Fibroblast of lung (primary cell): ENCODE measurements around the gene SERPINI1. TPM values are rescaled to one million over a fixed set of nuclear protein-coding genes. Genes with fewer than 3 reads are reported as not detected.

ENCODE experiments used
- DNase-seq, 2 donors: peaks; one replicate each; pipeline versions ENCODE4 v3.0.0 to v3.0.0-alpha.2; 2010; ENCODE audit warnings: low read depth in 2 of 2
- H2AFZ ChIP-seq: 2 replicates; pipeline ENCODE4 v1.5.1; 2012; ENCODE audit warnings: low read length, control low read depth, inconsistent platforms
- H3K27ac ChIP-seq: 2 replicates; pipeline ENCODE4 v1.5.1; 2011; ENCODE audit warnings: low read length, control low read depth; ENCODE audit not compliant: insufficient read depth
- H3K27me3 ChIP-seq: 2 replicates; pipeline ENCODE4 v1.5.1; 2011; ENCODE audit warnings: mild to moderate bottlenecking, low read length; ENCODE audit not compliant: control insufficient read depth, insufficient read depth
- H3K36me3 ChIP-seq: 2 replicates; pipeline ENCODE4 v1.5.1; 2011; ENCODE audit warnings: low read length; ENCODE audit not compliant: control insufficient read depth, insufficient read depth
- H3K4me1 ChIP-seq: 2 replicates; pipeline ENCODE4 v1.5.1; 2011; ENCODE audit warnings: low read length; ENCODE audit not compliant: control insufficient read depth, insufficient read depth; ENCODE audit errors: extremely low read depth
- H3K4me2 ChIP-seq: 2 replicates; pipeline ENCODE4 v1.5.1; 2011; ENCODE audit warnings: low read length, control low read depth; ENCODE audit not compliant: insufficient read depth; ENCODE audit errors: extremely low read depth
- H3K4me3 ChIP-seq, 4 experiments: fragments of 200-600 bp in 1 of 4; sonication (generic) in 1 of 4; replicated peaks in 1 of 4; 2 replicates each; pipeline ENCODE4 v1.5.1; 2011 to 2016; ENCODE audit warnings: low read length in 4 of 4, low read depth in 3 of 4, mild to moderate bottlenecking in 3 of 4, control low read depth in 2 of 4, inconsistent platforms in 1 of 4, mixed read lengths in 1 of 4; ENCODE audit not compliant: insufficient read depth in 1 of 4; ENCODE audit errors: control extremely low read depth in 1 of 4
- H3K79me2 ChIP-seq: 2 replicates; pipeline ENCODE4 v1.5.1; 2012; ENCODE audit warnings: mild to moderate bottlenecking, low read length, inconsistent platforms; ENCODE audit not compliant: control insufficient read depth, insufficient read depth
- H3K9ac ChIP-seq: 2 replicates; pipeline ENCODE4 v1.5.1; 2011; ENCODE audit warnings: mild to moderate bottlenecking, low read length, control low read depth; ENCODE audit not compliant: insufficient read depth
- H3K9me3 ChIP-seq: 2 replicates; pipeline ENCODE4 v1.5.1; 2012; ENCODE audit warnings: low read depth, low read length; ENCODE audit not compliant: control insufficient read depth, insufficient read depth
- H4K20me1 ChIP-seq: 2 replicates; pipeline ENCODE4 v1.5.1; 2011; ENCODE audit warnings: low read length; ENCODE audit not compliant: control insufficient read depth, insufficient read depth; ENCODE audit errors: extremely low read depth
- CTCF ChIP-seq, 2 donors: IDR thresholded peaks in 1 of 2; conservative IDR thresholded peaks in 1 of 2; 1 replicate in 1 of 2; 2 replicates in 1 of 2; pipeline ENCODE4 v1.5.1; 2011 to 2012; ENCODE audit warnings: low read length in 2 of 2, control low read depth in 1 of 2, inconsistent platforms in 1 of 2, low read depth in 1 of 2, mild to moderate bottlenecking in 1 of 2
- EZH2 ChIP-seq: IDR thresholded peaks from 2 replicates; pipeline ENCODE4 v1.5.1; 2012; ENCODE audit warnings: low read length, control low read depth, mild to moderate bottlenecking; ENCODE audit errors: missing control alignments
- polyA plus RNA-seq, 2 donors: library from polyadenylated mRNA; depleted of rRNA in 1 of 2; stranded (reverse) in 1 of 2; unstranded in 1 of 2; fragments of >200 nt; gene quantifications; 2 replicates each; pipeline ENCODE4 v1.2.1, GENCODE V29; 2011 to 2012; ENCODE audit warnings: missing spikeins in 1 of 2
- total RNA-seq: library from RNA; depleted of rRNA; stranded (reverse); fragments of >200 nt; gene quantifications from 2 replicates; pipeline ENCODE4 v1.2.1, GENCODE V29; 2014

SERPINI1 gene
- total and polyA plus RNA-seq, 2 donors (not counting 1 experiment from before 2014, with no cell fraction given): 3.0 to 5.8 TPM

DNA sequence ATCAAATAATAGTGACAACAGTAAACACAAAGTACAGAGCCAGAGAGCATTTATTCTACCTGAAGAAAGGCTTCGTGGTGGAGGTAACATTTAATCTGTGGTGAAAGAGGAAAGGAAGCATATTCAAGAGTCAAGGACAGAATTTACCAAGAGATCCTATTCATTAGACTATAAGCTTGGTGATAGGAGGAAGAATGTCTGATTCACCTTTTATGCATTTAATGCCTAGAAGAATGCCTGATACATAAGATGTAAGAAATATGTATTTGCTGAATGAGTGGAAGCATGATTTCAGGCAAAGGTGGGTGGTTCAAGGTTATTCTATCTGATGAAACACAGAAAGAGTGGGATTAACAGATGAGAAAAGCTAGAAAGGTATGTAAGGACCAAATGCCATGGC lies 119.8 kb downstream of the SERPINI1 start:
- Histone ChIP-seq H3K79me2 (no peaks in the 10 kb centered on the region), H4K20me1 (no peaks in the 10 kb centered on the region), H3K4me3 (no peak overlapping the region), H2AFZ (no peak overlapping the region), H3K4me1 (peaks cover 13% of the 10 kb centered on the region), H3K36me3 (no peaks in the 10 kb centered on the region), H3K4me2 (no peak overlapping the region), H3K27me3 (no peaks in the 10 kb centered on the region), H3K27ac (no peak overlapping the region), H3K9ac (no peak overlapping the region), H3K9me3 (no peaks in the 10 kb centered on the region)
- TF ChIP-seq EZH2 (no peak), CTCF (conservative IDR thresholded peaks at IDR 0.05 in 1 of 2, IDR thresholded peaks at IDR 0.05 in 1 of 2; ENCODE audit: low read depth in 1 of 2, low read length in 2 of 2) (no peak)
- DNase-seq: no peak

DNA sequence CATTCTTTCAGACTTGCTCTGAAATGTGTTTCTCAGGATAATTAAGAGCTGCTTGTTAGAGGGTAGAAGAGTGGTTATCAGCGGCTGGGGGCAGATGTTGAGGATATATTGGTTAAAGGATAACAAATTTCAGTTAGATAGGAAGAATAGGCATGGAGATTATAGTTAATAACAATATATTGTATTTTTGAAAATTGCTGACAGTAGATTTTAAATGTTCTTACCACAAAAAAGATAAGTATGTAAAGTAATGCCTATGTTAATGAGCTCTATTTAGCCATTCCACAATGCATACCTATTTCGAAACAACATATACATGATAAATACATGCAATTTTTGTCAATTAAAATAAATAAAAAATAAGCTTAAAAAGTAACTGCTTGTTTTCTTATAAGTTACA lies 123.3 kb downstream of the SERPINI1 start:
- Histone ChIP-seq H3K27ac (no peak overlapping the region), H3K79me2 (no peaks in the 10 kb centered on the region), H3K9me3 (no peaks in the 10 kb centered on the region), H3K36me3 (no peaks in the 10 kb centered on the region), H3K9ac (no peak overlapping the region), H3K4me1 (peaks cover 9% of the 10 kb centered on the region), H3K4me2 (no peak overlapping the region), H3K27me3 (no peaks in the 10 kb centered on the region), H4K20me1 (no peaks in the 10 kb centered on the region), H2AFZ (no peak overlapping the region), H3K4me3 (no peak overlapping the region)
- TF ChIP-seq CTCF (conservative IDR thresholded peaks at IDR 0.05 in 1 of 2, IDR thresholded peaks at IDR 0.05 in 1 of 2; ENCODE audit: low read depth in 1 of 2, low read length in 2 of 2) (no peak), EZH2 (no peak)
- DNase-seq: no peak

GRCh38 chr3:167859610-167860009 lies 124.1 kb downstream of the SERPINI1 start:
- Histone ChIP-seq H3K9ac (no peak overlapping the region), H4K20me1 (no peaks in the 10 kb centered on the region), H3K4me3 (no peak overlapping the region), H3K4me1 (peaks cover 4% of the 10 kb centered on the region), H2AFZ (no peak overlapping the region), H3K27me3 (no peaks in the 10 kb centered on the region), H3K4me2 (no peak overlapping the region), H3K79me2 (no peaks in the 10 kb centered on the region), H3K36me3 (no peaks in the 10 kb centered on the region), H3K9me3 (no peaks in the 10 kb centered on the region), H3K27ac (no peak overlapping the region)
- DNase-seq: no peak
- TF ChIP-seq EZH2 (no peak), CTCF (conservative IDR thresholded peaks at IDR 0.05 in 1 of 2, IDR thresholded peaks at IDR 0.05 in 1 of 2; ENCODE audit: low read depth in 1 of 2, low read length in 2 of 2) (no peak)
